Stimulated activated CD8-positive, alpha-beta memory T cell treated with anti-CD3 and anti-CD28 coated beads, Interleukin-12 subunit alpha, Interleukin-12 subunit beta, amount 100 ng/mL, for 1 hour (primary cell): ENCODE measurements around the gene KRT8.

Experiments
- DNase-seq: peaks from one replicate; pipeline ENCODE4 v3.0.0-alpha.2; 2020; ENCODE audit warnings: low read depth

The KRT8 gene

GRCh38 chr12:52925717-52926595, 21.1 kb upstream of the KRT8 start:
- no peak for DNase-seq

GRCh38 chr12:52924764-52925716, 20.2 kb upstream of the KRT8 start:
- DNase-seq, result no peak

- DNase-seq, result no peak
Observed at GRCh38 chr12:52921488-52922165, 16.8 kb upstream of the KRT8 start.

- DNase-seq, result no peak
Observed at GRCh38 chr12:52920937-52921336, 16.1 kb upstream of the KRT8 start.

- DNase-seq, result no peak
Observed at GRCh38 chr12:52918784-52919183, 13.9 kb upstream of the KRT8 start.

- no peak for DNase-seq
Observed at GRCh38 chr12:52918351-52918750, 13.5 kb upstream of the KRT8 start.

- no peak for DNase-seq
Observed at GRCh38 chr12:52917800-52918199, 12.9 kb upstream of the KRT8 start.

- DNase-seq, result no peak
Observed at GRCh38 chr12:52916216-52916615, 11.3 kb upstream of the KRT8 start.

GRCh38 chr12:52915637-52916036, 10.8 kb upstream of the KRT8 start:
- no peak for DNase-seq

- no peak for DNase-seq
Observed at GRCh38 chr12:52914576-52915121, 9.8 kb upstream of the KRT8 start.

- DNase-seq, result no peak
Observed at GRCh38 chr12:52913431-52913821, 8.6 kb upstream of the KRT8 start.

GRCh38 chr12:52912711-52913430, 8.0 kb upstream of the KRT8 start:
- DNase-seq, result no peak

- DNase-seq, result no peak
Observed at GRCh38 chr12:52910248-52910883, 5.5 kb upstream of the KRT8 start.

- no peak for DNase-seq
Observed at GRCh38 chr12:52909796-52910195, 4.9 kb upstream of the KRT8 start.

- DNase-seq, result no peak
Observed at GRCh38 chr12:52909331-52909730, 4.5 kb upstream of the KRT8 start.

- no peak for DNase-seq
Observed at GRCh38 chr12:52907092-52907810, 2.4 kb upstream of the KRT8 start.

GRCh38 chr12:52906191-52906601, 1.3 kb upstream of the KRT8 start:
- no peak for DNase-seq

- no peak for DNase-seq
Observed at GRCh38 chr12:52903855-52904508, 894 bp downstream of the KRT8 start.

GRCh38 chr12:52903285-52903854, 1.5 kb downstream of the KRT8 start:
- no peak for DNase-seq
